PC-9 (cell line): ENCODE measurements around the gene DDX56.

ENCODE experiments used
- EZH2 ChIP-seq: fragments of 200-600 bp; sonication (generic); IDR thresholded peaks from 2 replicates; pipeline ENCODE4 v1.8.0; 2017; ENCODE audit warnings: antibody characterized with exemption, low read depth
- TF ChIP-seq, protein P1 (sequence below): fragments of 200-600 bp; sonication (generic); conservative IDR thresholded peaks from 2 replicates; pipeline ENCODE4 v1.6.1; 2017; ENCODE audit warnings: mixed run types, antibody characterized with exemption, mild to moderate bottlenecking, moderate library complexity

DNA sequence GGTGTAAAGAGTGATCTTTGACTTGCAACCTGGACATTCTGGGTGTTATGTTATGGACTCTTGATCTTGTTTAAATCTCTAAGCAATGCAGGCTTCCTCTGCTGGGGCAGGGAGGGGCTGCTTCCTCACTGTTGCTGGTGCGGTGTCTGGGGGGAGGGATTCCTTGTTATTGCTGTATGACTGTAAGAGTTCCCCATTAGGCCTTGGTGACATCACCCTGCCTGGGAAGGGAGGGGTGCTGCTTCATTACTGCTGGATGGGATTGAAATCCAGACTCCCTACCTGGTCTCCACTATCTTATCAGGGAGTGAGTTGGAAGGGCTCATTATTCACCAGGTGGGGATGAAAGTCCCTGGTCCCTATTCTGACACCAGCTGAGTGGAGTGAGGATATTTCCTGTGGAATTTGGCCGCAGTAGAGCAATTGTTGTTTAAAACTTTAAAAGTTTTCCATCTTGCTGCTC is 41.5 kb upstream of the DDX56 start:
- TF ChIP-seq, protein P1, sequence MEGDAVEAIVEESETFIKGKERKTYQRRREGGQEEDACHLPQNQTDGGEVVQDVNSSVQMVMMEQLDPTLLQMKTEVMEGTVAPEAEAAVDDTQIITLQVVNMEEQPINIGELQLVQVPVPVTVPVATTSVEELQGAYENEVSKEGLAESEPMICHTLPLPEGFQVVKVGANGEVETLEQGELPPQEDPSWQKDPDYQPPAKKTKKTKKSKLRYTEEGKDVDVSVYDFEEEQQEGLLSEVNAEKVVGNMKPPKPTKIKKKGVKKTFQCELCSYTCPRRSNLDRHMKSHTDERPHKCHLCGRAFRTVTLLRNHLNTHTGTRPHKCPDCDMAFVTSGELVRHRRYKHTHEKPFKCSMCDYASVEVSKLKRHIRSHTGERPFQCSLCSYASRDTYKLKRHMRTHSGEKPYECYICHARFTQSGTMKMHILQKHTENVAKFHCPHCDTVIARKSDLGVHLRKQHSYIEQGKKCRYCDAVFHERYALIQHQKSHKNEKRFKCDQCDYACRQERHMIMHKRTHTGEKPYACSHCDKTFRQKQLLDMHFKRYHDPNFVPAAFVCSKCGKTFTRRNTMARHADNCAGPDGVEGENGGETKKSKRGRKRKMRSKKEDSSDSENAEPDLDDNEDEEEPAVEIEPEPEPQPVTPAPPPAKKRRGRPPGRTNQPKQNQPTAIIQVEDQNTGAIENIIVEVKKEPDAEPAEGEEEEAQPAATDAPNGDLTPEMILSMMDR: no peak
- TF ChIP-seq EZH2: no peak
